Ovary (tissue), 3 donors: Measurements from ENCODE around the gene KRTAP26-1.

Source experiments
- EP300 ChIP-seq: sonication (generic); formaldehyde crosslinking; IDR thresholded peaks from one replicate; pipeline ENCODE4 v1.6.1; 2017; ENCODE audit warnings: antibody characterized with exemption
- POLR2A ChIP-seq: fragments of 450-650 bp; IDR thresholded peaks from one replicate; pipeline ENCODE4 v1.6.1; 2017; ENCODE audit warnings: antibody characterized with exemption, mild to moderate bottlenecking, moderate library complexity
- TF ChIP-seq, protein P1 (sequence below), 3 donors: fragments of 450-650 bp in 2 of 3; fragments of 200-600 bp in 1 of 3; IDR thresholded peaks; one replicate each; pipeline versions ENCODE4 v1.5.1 to v1.8.0; 2016 to 2022; ENCODE audit warnings: antibody characterized with exemption in 3 of 3, mild to moderate bottlenecking in 1 of 3
- donor health status: DM: no; HTN: no; CAD: no.

GRCh38 chr21:30289215-30289614, 30.9 kb downstream of the KRTAP26-1 start, which contains the start of gene KRTAP25-1:
- TF ChIP-seq, protein P1, sequence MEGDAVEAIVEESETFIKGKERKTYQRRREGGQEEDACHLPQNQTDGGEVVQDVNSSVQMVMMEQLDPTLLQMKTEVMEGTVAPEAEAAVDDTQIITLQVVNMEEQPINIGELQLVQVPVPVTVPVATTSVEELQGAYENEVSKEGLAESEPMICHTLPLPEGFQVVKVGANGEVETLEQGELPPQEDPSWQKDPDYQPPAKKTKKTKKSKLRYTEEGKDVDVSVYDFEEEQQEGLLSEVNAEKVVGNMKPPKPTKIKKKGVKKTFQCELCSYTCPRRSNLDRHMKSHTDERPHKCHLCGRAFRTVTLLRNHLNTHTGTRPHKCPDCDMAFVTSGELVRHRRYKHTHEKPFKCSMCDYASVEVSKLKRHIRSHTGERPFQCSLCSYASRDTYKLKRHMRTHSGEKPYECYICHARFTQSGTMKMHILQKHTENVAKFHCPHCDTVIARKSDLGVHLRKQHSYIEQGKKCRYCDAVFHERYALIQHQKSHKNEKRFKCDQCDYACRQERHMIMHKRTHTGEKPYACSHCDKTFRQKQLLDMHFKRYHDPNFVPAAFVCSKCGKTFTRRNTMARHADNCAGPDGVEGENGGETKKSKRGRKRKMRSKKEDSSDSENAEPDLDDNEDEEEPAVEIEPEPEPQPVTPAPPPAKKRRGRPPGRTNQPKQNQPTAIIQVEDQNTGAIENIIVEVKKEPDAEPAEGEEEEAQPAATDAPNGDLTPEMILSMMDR (IDR thresholded peaks at IDR 0.05) = no peak
- no peak for TF ChIP-seq EP300
- no peak for TF ChIP-seq POLR2A
